HS-5 (cell line): ENCODE measurements around the gene METAP2.

Experiments
- DNase-seq: peaks from one replicate; pipeline ENCODE4 v3.0.0-alpha.2; 2012; ENCODE audit warnings: low read depth

The METAP2 gene

DNA sequence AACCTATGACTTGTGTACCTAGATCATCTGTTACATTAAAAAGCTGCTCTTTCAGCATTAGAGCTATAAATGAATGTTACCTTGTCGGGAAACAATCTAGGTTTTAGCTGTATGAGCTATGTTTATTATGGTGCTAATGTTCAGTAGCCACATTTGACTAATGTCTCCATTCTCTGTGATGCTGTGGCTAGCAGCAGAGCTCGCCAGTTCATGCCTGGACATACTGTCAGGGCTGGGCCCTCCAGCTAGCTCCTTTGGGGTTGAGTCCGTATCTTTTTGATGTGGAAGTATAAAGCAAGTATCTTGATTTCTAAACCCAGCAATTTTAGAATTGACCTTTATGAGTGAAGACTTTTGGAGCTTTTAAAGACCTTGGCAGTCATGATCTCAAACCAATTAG lies 41.2 kb downstream of the METAP2 start:
- DNase-seq, result no peak

- no peak for DNase-seq
Measured at GRCh38 chr12:95516757-95517156, 42.8 kb downstream of the METAP2 start.

DNA sequence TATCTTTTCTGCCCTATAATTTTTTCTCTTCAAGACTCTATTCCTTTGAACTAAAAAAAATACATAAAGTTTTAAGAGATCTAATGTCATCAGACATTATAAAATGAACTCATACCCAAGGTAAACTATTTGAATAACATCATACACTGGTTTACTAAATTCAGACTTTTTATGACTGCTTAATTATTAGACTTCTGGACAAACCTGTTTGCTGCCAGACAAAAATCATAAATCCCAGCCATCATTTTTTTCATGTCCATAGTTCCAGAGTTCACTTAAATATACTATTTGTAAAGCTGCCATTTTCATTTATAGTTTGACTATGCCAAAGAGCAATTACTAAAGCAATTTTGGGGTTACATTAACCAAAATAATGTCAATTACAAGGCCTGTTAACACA lies 43.3 kb downstream of the METAP2 start:
- DNase-seq, result no peak

DNA sequence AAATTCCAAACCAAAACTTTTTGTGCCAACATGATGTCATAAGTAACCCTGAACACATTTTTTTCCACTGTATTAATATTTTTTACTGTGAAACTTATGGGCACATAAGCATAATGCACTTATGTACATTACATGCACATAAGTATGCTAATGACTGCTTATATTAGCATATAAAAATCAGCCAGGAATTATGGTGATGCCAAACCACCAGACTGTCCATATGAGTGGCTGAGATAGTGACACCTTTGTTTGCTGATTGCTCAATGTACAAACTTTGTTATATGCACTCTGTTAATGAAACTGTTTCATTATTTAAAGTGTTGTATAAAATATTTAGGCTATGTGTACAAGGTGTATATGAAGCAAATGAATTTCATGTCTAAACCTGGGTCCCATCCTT lies 45.0 kb downstream of the METAP2 start:
- DNase-seq, result no peak

- no peak for DNase-seq
Measured at GRCh38 chr12:95520816-95521215, 46.9 kb downstream of the METAP2 start.

DNA sequence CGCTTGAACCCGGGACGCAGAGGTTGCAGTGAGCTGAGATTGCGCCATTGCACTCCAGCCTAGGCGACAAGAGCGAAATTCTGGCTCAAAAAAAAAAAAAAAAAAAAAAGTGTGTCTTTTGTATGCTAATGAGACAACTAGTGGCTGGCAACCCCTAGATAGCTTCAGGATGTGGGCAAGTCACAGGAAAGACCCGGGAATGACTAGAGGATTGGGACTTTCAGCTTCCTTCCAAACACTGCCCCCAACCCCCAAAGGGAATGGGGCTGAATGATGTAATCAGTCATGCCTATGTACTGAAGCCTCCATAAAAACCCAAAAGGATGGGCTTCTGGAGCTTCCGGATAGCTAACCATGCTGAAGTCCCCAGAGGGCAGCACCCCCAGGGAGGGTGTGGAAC lies 48.7 kb downstream of the METAP2 start:
- DNase-seq, result no peak

GRCh38 chr12:95528431-95528830 lies 54.5 kb downstream of the METAP2 start:
- no peak for DNase-seq

- no peak for DNase-seq
Measured at GRCh38 chr12:95529693-95530225, 55.8 kb downstream of the METAP2 start.

- DNase-seq, result no peak
Measured at GRCh38 chr12:95532851-95533250, 58.9 kb downstream of the METAP2 start.

GRCh38 chr12:95533985-95534384 lies 60.0 kb downstream of the METAP2 start:
- DNase-seq, result no peak

DNA sequence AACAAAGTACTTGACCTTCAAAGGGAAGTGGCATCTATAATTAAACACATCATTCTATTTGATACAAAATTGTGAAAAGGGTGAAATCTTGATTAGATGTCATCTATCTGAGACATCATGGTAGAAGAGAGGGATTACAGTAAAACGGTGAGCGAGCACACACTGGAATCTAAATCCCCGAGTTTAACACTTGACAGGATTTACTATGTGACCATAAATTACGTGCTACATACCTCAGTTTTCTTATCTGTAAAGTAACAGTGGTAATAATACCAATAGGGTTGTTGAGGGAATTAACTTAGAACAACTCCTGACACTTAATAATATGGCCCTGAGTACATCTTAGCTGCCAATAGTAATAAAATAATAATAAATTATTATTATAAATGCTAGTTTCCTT lies 64.1 kb downstream of the METAP2 start:
- no peak for DNase-seq

GRCh38 chr12:95538656-95539055 lies 64.7 kb downstream of the METAP2 start:
- DNase-seq, result no peak

GRCh38 chr12:95541436-95541835 lies 67.5 kb downstream of the METAP2 start:
- no peak for DNase-seq

- DNase-seq, result no peak
Measured at GRCh38 chr12:95543305-95543704, 69.4 kb downstream of the METAP2 start.

- DNase-seq, result no peak
Measured at GRCh38 chr12:95544756-95545155, 70.8 kb downstream of the METAP2 start.

- no peak for DNase-seq
Measured at GRCh38 chr12:95545303-95545702, 71.4 kb downstream of the METAP2 start.

DNA sequence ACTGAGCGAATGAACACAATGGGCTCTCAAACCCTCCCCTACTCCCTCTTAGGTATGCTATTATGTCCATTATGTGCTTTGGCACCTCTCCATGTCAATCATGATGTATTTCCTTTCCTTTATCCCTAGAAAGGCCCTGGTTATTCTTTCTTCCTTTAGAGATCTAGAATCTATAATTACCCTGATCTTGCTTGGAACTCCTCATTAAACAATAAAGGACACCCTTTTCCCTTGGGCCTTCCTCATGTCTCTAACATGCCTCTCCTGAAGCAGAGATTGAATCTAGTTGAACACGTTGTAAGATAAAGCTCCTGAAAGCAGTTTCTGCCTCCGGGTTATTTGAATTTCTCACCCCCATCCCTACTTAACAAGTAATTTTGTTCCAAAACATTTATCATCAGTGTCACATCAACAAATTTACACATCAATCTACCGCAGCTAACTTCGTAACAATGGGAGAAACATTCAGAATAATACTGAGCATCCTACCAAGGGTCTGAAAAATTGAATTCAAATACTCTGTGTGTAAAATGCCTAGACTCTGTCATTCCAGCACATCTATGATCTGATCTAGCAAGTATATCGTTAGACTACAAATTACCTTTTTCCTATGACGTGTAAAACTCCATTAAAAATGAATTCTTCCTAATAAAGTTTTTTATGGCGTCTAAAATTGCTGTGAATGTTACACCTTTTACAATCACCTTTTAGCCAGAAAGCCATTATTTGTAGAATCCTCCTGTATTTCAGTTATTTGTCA lies 72.0 kb downstream of the METAP2 start:
- DNase-seq, result no peak

- DNase-seq, result no peak
Measured at GRCh38 chr12:95546491-95546813, 72.5 kb downstream of the METAP2 start.

DNA sequence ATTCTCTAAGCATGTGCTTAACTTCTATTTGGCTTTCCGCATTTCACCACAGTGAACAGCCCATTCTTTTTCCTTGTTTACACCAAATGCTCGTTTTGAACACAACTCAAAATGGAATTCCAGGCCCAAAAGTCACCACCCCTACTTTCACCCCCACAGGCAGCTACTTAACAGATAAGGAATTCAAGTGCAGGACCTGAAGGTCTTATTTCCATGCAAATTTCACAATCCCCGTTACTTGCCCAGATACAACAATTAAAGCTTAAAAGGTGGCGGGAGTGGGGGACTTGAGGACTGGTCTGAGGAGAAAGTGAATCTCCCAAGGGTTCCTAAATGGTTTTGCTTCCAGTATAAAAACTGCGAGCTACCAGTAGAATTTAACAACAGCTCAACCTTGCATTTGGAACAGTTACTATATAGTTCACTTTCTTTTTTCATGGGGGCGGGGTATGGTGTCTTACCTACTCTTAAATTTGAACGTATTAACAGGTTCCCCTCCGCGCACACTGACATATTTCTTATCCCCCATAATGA lies 73.6 kb downstream of the METAP2 start:
- no peak for DNase-seq

DNA sequence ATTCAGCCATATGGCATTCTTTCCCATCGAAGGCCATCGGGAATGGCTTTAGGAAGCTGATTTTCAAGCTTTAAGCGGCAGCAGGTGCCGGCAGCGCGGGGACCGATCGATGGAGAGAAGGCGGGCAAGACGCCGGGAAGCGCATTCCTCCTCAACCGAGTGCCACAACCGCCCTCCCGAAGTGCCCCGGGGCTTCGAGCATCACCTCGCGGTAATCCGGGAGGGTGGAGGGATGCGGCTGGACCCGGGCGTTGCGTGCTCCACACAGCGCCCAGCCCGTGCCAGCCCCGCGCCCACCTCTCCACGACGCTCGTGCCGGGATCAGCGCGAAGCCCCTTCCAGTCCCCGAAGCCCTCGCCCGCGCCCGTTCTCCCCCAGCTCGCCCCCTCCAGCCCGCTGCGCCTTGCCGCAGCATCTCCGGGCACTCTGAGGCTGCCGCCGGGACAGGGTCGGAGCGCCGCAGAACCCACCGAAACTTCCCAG lies 74.1 kb downstream of the METAP2 start:
- no peak for DNase-seq

DNA sequence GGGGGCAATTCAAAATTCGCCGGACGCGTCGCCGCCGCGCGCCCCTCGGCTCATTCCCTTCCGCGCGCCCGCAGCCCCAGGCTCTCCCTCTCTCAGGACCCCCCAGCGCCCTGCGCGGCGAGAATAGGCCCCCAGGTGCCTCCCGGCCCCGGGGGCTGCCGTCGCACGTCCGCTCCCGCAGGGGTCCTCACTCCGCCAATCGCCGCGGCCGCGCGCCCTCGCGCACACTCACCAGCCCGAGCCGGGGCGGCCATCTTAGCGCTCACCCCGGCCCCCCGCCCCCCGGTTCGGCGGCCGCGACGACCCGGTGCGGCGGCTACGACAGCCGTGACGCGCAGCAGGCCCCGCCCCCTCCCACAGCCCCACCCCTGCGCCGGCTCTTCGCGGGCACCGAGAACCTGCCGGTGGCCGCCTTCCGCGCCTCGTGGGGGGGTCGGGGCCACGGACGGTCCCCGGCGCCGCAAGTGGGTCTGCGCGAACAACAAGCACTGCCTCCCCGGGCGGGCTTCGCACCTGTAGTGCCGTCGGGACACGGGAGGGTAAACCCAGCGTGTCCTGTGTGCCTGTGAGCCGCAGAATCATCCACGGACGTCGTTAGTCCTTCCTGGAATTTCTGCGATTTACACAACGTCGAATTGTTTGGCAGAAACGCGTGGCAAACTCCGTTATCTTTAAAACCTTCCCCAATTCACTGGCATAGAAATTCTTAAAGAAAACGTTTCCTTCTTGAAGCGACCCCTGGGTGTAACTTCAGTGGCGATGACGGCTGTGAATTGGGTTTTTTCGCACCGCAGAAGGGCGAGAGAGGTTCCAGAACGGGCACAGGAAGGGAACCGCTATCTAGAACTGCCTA lies 74.8 kb downstream of the METAP2 start:
- no peak for DNase-seq

- no peak for DNase-seq
Measured at GRCh38 chr12:95549392-95550084, 75.6 kb downstream of the METAP2 start.
